GM12878 (cell line): Measurements from ENCODE around the gene HMOX1. TPM values are rescaled to one million over a fixed set of nuclear protein-coding genes. Genes with fewer than 3 reads are reported as not detected.

Source experiments
- ATAC-seq: fragments of 200-7000 bp; cut with Tn5 transposase; 3 replicates; pipeline ENCODE4 v1.9.1; 2020; ENCODE audit warnings: mild to moderate bottlenecking, moderate library complexity
- BruUV-seq: library from RNA; stranded (reverse); fragments of 400-500 nt; replicated peaks from 2 replicates; lab custom pipeline; 2021; lab: Mats Ljungman, UMichigan
- CTCF ChIA-PET: fragments of 300-600 bp; sonication (Branson Sonifier 250); formaldehyde crosslinking; extraction: SDS; loops from one replicate; lab custom pipeline; 2021; ENCODE audit warnings: inconsistent platforms; lab: Yijun Ruan, JAX
- POLR2A ChIA-PET: fragments of 350-600 bp; formaldehyde crosslinking; extraction: SDS; loops from one replicate; lab custom pipeline; 2021; ENCODE audit warnings: inconsistent platforms; lab: Charles Lee
- RAD21 ChIA-PET: fragments of 300-600 bp; sonication (Branson Sonifier 250); formaldehyde crosslinking; loops from one replicate; lab custom pipeline; 2023; ENCODE audit warnings: antibody characterized with exemption; ENCODE audit not compliant: unreplicated experiment; lab: Charles Lee
- SMC1A ChIA-PET: fragments of 300-600 bp; sonication (Branson Sonifier 250); formaldehyde crosslinking; loops from one replicate; lab custom pipeline; 2023; ENCODE audit not compliant: unreplicated experiment, uncharacterized antibody; lab: Charles Lee
- DNase-seq: peaks from one replicate; pipeline ENCODE4 v3.0.0-alpha.2; 2011; ENCODE audit warnings: low read depth, low spot score
- FAIRE-seq: peaks from 3 replicates; lab custom pipeline; 2011; peaks lifted over from hg19 to GRCh38; lab: Jason Lieb, UNC
- H2AFZ ChIP-seq: 2 replicates; pipeline ENCODE4 v1.6.0; 2011; ENCODE audit warnings: low read depth, low read length, control low read depth; ENCODE audit not compliant: control insufficient read depth
- H3K27ac ChIP-seq: 2 replicates; pipeline ENCODE4 v1.5.1; 2011; ENCODE audit warnings: control low read depth; ENCODE audit not compliant: control insufficient read depth, insufficient read depth
- H3K27me3 ChIP-seq, 2 experiments: replicated peaks in 1 of 2; 2 replicates each; pipeline versions ENCODE4 v1.6.0 to v1.6.1; 2011; ENCODE audit warnings: low read length in 1 of 2; ENCODE audit not compliant: control insufficient read depth in 2 of 2, insufficient read depth in 2 of 2
- H3K36me3 ChIP-seq, 2 experiments: 2 replicates each; pipeline ENCODE4 v1.5.1; 2011; ENCODE audit warnings: low read length in 1 of 2; ENCODE audit not compliant: control insufficient read depth in 2 of 2, insufficient read depth in 2 of 2
- H3K4me1 ChIP-seq: 2 replicates; pipeline ENCODE4 v1.6.1; 2011; ENCODE audit warnings: mild to moderate bottlenecking, low read length, moderate library complexity, mixed read lengths; ENCODE audit not compliant: control insufficient read depth, insufficient read depth
- H3K4me2 ChIP-seq: 2 replicates; pipeline ENCODE4 v1.6.0; 2011; ENCODE audit warnings: control low read depth; ENCODE audit not compliant: control insufficient read depth, insufficient read depth
- H3K4me3 ChIP-seq: fragments of 200-600 bp; sonication (generic); 2 replicates; pipeline ENCODE4 v1.5.1; 2016
- H3K79me2 ChIP-seq: 2 replicates; pipeline ENCODE4 v1.6.0; 2011; ENCODE audit warnings: low read length; ENCODE audit not compliant: control insufficient read depth, insufficient read depth
- H3K9ac ChIP-seq: 2 replicates; pipeline ENCODE4 v1.8.0; 2011; ENCODE audit warnings: low read length, control low read depth, mixed read lengths; ENCODE audit not compliant: control insufficient read depth, insufficient read depth
- H3K9me3 ChIP-seq: replicated peaks from 3 replicates; pipeline ENCODE4 v1.5.1; 2011; ENCODE audit warnings: mild to moderate bottlenecking, low read length; ENCODE audit not compliant: control insufficient read depth, insufficient read depth
- H4K20me1 ChIP-seq: 2 replicates; pipeline ENCODE4 v1.6.0; 2011; ENCODE audit not compliant: control insufficient read depth, insufficient read depth
- BCL11A ChIP-seq: IDR thresholded peaks from 2 replicates; pipeline ENCODE4 v1.6.1; 2011; ENCODE audit warnings: low read depth, low read length
- DPF2 ChIP-seq: fragments of 450-650 bp; IDR thresholded peaks from 2 replicates; pipeline ENCODE4 v1.6.1; 2017; ENCODE audit warnings: mild to moderate bottlenecking
- EP300 ChIP-seq, 2 experiments: fragments of 150-350 bp in 1 of 2; IDR thresholded peaks; 2 replicates each; pipeline ENCODE4 v1.6.1; 2011 to 2012; ENCODE audit warnings: low read depth in 2 of 2, low read length in 2 of 2, borderline replicate concordance in 1 of 2, improper control_type of control experiment in 1 of 2, inconsistent platforms in 1 of 2; ENCODE audit not compliant: control insufficient read depth in 1 of 2
- KAT2A ChIP-seq: conservative IDR thresholded peaks from 2 replicates; pipeline ENCODE4 v1.6.1; 2011; ENCODE audit warnings: low read depth, low read length; ENCODE audit not compliant: control insufficient read depth
- MXI1 ChIP-seq: fragments of 150-350 bp; IDR thresholded peaks from 2 replicates; pipeline ENCODE4 v1.6.1; 2011; ENCODE audit warnings: low read depth, mild to moderate bottlenecking, inconsistent platforms, low read length, improper control_type of control experiment
- SMC3 ChIP-seq: IDR thresholded peaks from 2 replicates; pipeline ENCODE4 v1.6.1; 2011; ENCODE audit warnings: low read length, improper control_type of control experiment, borderline replicate concordance
- SREBF2 ChIP-seq: IDR thresholded peaks from 2 replicates; pipeline ENCODE4 v1.6.1; 2012; ENCODE audit warnings: mild to moderate bottlenecking, low read length
- TBL1XR1 ChIP-seq: IDR thresholded peaks from 2 replicates; pipeline ENCODE4 v1.6.1; 2012; ENCODE audit warnings: low read depth, low read length, improper control_type of control experiment
- WGBS: methylation state at CpG from one replicate; pipeline ENCODE4 v1.1.6; 2016; ENCODE audit warnings: low lambda C conversion rate; ENCODE audit not compliant: insufficient replicate concordance, insufficient coverage; ENCODE audit errors: missing lambda C conversion rate; 5-methylcytosine and 5-hydroxymethylcytosine counted together
- in situ Hi-C: fragments of 300-500 bp; cut with MboI; formaldehyde crosslinking; loops from 9 replicates; pipeline ENCODE4 v1.14.3; 2018; ENCODE audit warnings: mixed read lengths
- intact Hi-C: fragments of 100-400 bp; cut with micrococcal nuclease; formaldehyde crosslinking; loops from one replicate; pipeline ENCODE4 v1.14.2; 2022; ENCODE audit not compliant: unreplicated experiment
- polyA plus RNA-seq, 11 experiments: library from polyadenylated mRNA; depleted of rRNA in 4 of 11; unstranded in 6 of 11; stranded (reverse) in 5 of 11; fragments of >200 nt; fragmentation: Nextera tagmentation in 4 of 11; fragmentation: Illumina TruSeq in 1 of 11; extraction: Ambion mirVana in 4 of 11; extraction: Trizol in 1 of 11; gene quantifications; 1 replicate in 1 of 11; 2 replicates in 10 of 11; pipeline versions ENCODE4 v1.2.1 to v1.2.3, GENCODE V29; 2011 to 2016; ENCODE audit warnings: inconsistent platforms in 2 of 11, missing spikeins in 2 of 11, low read depth in 1 of 11
- total RNA-seq, 4 experiments: library from RNA; depleted of rRNA in 3 of 4; stranded (reverse); fragments of >200 nt in 3 of 4; fragmentation: Illumina TruSeq in 1 of 4; extraction: Trizol in 1 of 4; gene quantifications; 2 replicates each; pipeline versions ENCODE4 v1.2.1 to v1.2.3, GENCODE V29; 2013 to 2021
- TF ChIP-seq, protein P1 (sequence below): fragments of 150-350 bp; IDR thresholded peaks from 2 replicates; pipeline ENCODE4 v1.6.1; 2016; ENCODE audit warnings: low read depth, low read length
- TF ChIP-seq, protein P2 (sequence below): IDR thresholded peaks from 2 replicates; pipeline ENCODE4 v1.6.1; 2012; ENCODE audit warnings: low read depth, low read length, improper control_type of control experiment
- TF ChIP-seq, protein P3 (sequence below): IDR thresholded peaks from 2 replicates; pipeline ENCODE4 v1.6.1; 2011; ENCODE audit warnings: borderline replicate concordance, low read depth, mild to moderate bottlenecking, moderate library complexity, mixed read lengths, low read length; ENCODE audit not compliant: insufficient read depth; ENCODE audit errors: extremely low read length
- TF ChIP-seq, protein P4 (sequence below): fragments of 450-650 bp; IDR thresholded peaks from 2 replicates; pipeline ENCODE4 v1.6.1; 2017; ENCODE audit warnings: mild to moderate bottlenecking

Gene HMOX1
- total and polyA plus RNA-seq, 10 of the 15 experiments (the other 5 are each of a cell fraction or from before 2014, with no cell fraction given): 1.5 to 36.7 (median 18.8) TPM

DNA sequence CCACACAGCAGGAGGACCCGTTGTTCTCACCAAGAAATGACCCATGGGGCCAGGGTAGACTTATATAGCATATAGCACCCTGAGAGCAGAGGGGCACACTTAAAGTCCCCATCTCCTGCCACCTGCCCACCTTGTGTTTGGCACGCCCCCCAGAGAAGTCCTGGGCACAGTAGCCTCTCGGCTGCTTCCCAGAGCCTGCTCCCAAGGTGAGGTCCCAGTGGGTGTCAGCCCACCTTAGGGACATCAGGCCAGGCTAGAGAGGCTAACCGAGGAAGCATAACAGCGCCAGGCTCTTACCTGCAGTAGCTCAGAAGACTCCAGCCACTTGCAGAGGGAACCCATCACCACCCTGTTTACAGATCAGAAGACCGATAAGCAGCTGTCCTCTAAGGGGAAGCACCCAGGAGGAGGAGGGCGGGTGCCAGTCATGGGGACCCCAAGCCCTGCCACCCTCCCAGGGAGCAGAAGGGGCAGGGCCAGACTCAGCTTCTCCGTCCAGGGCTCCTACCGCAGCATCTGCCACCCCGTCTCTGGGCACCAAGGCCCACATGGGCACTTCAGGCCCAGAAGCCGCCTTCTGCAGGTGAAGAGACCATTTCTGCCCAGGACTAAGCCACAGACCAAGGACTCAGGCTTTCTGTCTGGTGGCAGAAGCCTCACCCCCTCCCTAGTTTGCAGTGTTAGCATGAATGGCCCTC, 34.9 kb upstream of the HMOX1 start (continued):
- TF ChIP-seq EP300 (IDR thresholded peaks at IDR 0.05; ENCODE audit: borderline replicate concordance in 1 of 2, control insufficient read depth in 1 of 2, low read depth in 2 of 2, low read length in 2 of 2): no peak

DNA sequence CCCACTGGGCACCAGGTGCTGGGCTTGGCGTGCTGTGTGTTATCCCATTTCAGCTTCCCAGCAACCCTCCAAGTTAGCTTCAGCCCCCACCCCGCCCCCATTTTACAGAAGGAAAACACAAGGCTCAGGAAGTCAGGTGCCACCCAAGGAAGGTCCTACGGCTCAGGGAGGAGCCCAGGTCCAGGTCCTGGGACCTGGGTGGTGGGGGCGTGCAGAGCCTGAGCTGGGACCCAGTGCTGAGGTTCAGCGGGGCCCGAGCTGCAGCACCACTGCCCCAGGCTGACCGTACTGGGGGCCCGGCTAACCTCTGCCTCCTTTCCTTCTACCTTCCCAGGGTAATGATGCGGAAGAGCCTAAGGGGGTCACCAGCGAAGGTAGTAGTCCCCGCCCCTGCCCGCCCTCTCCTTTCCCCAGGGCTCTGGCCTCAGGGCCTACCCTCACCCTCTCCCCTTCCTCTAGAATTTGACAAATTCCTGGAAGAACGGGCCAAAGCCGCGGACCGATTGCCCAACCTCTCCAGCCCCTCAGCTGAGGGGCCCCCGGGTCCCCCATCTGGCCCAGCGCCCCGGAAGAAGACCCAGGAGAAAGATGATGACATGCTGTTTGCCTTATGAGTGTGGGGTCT, 34.2 kb upstream of the HMOX1 start:
- 79% methylated on average over 17 of the region's 19 CpGs for WGBS
- in situ Hi-C loops: no loop called here
- intact Hi-C loops: no loop called here
- peaks cover 2% of the 10 kb centered on the region; the same call in 1 of the 3 replicates for H3K9me3 ChIP-seq
- POLR2A ChIA-PET: no interaction called here
- H2AFZ ChIP-seq: no peak overlapping the region
- H3K4me2 ChIP-seq: no peak overlapping the region
- peaks cover 5 to 9% of the 10 kb centered on the region in 2 experiments; a peak in 2 of 4 replicates for H3K36me3 ChIP-seq
- RAD21 ChIA-PET: interaction anchor here (1.5 kb wide), 1 partner anchor 84 kb away, joined by 3 read pairs; no protein-coding TSS in a partner anchor
- SMC1A ChIA-PET: no interaction called here
- no peak overlapping the region for H3K27ac ChIP-seq
- no peaks in the 10 kb centered on the region for H4K20me1 ChIP-seq
- H3K4me3 ChIP-seq: no peak overlapping the region
- CTCF ChIA-PET: interaction anchor here (0.7 kb wide), 1 partner anchor 64 kb away, joined by 3 read pairs; no protein-coding TSS in a partner anchor
- H3K9ac ChIP-seq: no peak overlapping the region
- DNase-seq: no peak
- FAIRE-seq: no peak
- H3K79me2 ChIP-seq: no peaks in the 10 kb centered on the region
- peaks cover 23% of the 10 kb centered on the region for H3K4me1 ChIP-seq
- BruUV-seq: no TSS peak
- H3K27me3 ChIP-seq: no peaks in the 10 kb centered on the region
- no peak for ATAC-seq
- TF ChIP-seq SMC3: no peak
- TF ChIP-seq, protein P1, sequence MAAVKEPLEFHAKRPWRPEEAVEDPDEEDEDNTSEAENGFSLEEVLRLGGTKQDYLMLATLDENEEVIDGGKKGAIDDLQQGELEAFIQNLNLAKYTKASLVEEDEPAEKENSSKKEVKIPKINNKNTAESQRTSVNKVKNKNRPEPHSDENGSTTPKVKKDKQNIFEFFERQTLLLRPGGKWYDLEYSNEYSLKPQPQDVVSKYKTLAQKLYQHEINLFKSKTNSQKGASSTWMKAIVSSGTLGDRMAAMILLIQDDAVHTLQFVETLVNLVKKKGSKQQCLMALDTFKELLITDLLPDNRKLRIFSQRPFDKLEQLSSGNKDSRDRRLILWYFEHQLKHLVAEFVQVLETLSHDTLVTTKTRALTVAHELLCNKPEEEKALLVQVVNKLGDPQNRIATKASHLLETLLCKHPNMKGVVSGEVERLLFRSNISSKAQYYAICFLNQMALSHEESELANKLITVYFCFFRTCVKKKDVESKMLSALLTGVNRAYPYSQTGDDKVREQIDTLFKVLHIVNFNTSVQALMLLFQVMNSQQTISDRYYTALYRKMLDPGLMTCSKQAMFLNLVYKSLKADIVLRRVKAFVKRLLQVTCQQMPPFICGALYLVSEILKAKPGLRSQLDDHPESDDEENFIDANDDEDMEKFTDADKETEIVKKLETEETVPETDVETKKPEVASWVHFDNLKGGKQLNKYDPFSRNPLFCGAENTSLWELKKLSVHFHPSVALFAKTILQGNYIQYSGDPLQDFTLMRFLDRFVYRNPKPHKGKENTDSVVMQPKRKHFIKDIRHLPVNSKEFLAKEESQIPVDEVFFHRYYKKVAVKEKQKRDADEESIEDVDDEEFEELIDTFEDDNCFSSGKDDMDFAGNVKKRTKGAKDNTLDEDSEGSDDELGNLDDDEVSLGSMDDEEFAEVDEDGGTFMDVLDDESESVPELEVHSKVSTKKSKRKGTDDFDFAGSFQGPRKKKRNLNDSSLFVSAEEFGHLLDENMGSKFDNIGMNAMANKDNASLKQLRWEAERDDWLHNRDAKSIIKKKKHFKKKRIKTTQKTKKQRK: no peak
- no peak for TF ChIP-seq DPF2
- TF ChIP-seq, protein P2, sequence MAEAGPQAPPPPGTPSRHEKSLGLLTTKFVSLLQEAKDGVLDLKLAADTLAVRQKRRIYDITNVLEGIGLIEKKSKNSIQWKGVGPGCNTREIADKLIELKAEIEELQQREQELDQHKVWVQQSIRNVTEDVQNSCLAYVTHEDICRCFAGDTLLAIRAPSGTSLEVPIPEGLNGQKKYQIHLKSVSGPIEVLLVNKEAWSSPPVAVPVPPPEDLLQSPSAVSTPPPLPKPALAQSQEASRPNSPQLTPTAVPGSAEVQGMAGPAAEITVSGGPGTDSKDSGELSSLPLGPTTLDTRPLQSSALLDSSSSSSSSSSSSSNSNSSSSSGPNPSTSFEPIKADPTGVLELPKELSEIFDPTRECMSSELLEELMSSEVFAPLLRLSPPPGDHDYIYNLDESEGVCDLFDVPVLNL: no peak
- TF ChIP-seq TBL1XR1: no peak
- no peak for TF ChIP-seq MXI1
- no peak for TF ChIP-seq KAT2A
- TF ChIP-seq, protein P3, sequence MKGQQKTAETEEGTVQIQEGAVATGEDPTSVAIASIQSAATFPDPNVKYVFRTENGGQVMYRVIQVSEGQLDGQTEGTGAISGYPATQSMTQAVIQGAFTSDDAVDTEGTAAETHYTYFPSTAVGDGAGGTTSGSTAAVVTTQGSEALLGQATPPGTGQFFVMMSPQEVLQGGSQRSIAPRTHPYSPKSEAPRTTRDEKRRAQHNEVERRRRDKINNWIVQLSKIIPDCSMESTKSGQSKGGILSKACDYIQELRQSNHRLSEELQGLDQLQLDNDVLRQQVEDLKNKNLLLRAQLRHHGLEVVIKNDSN: no peak
- no peak for TF ChIP-seq SREBF2
- TF ChIP-seq, protein P4, sequence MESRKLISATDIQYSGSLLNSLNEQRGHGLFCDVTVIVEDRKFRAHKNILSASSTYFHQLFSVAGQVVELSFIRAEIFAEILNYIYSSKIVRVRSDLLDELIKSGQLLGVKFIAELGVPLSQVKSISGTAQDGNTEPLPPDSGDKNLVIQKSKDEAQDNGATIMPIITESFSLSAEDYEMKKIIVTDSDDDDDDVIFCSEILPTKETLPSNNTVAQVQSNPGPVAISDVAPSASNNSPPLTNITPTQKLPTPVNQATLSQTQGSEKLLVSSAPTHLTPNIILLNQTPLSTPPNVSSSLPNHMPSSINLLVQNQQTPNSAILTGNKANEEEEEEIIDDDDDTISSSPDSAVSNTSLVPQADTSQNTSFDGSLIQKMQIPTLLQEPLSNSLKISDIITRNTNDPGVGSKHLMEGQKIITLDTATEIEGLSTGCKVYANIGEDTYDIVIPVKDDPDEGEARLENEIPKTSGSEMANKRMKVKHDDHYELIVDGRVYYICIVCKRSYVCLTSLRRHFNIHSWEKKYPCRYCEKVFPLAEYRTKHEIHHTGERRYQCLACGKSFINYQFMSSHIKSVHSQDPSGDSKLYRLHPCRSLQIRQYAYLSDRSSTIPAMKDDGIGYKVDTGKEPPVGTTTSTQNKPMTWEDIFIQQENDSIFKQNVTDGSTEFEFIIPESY: no peak
- TF ChIP-seq BCL11A: no peak
